ENCODE data around the gene GAB2.

GAB2 gene

GRCh38 chr11:78338702-78339101 is 78.9 kb downstream of the GAB2 start (continued):
- TF ChIP-seq, protein P1, sequence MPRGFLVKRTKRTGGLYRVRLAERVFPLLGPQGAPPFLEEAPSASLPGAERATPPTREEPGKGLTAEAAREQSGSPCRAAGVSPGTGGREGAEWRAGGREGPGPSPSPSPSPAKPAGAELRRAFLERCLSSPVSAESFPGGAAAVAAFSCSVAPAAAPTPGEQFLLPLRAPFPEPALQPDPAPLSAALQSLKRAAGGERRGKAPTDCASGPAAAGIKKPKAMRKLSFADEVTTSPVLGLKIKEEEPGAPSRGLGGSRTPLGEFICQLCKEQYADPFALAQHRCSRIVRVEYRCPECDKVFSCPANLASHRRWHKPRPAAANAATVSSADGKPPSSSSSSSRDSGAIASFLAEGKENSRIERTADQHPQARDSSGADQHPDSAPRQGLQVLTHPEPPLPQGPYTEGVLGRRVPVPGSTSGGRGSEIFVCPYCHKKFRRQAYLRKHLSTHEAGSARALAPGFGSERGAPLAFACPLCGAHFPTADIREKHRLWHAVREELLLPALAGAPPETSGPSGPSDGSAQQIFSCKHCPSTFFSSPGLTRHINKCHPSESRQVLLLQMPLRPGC (tag by site-specific recombination; IDR thresholded peaks at IDR 0.05), result no peak
- TF ChIP-seq KLF7 (tag by site-specific recombination; IDR thresholded peaks at IDR 0.05; ENCODE audit: borderline replicate concordance), result no peak

DNA sequence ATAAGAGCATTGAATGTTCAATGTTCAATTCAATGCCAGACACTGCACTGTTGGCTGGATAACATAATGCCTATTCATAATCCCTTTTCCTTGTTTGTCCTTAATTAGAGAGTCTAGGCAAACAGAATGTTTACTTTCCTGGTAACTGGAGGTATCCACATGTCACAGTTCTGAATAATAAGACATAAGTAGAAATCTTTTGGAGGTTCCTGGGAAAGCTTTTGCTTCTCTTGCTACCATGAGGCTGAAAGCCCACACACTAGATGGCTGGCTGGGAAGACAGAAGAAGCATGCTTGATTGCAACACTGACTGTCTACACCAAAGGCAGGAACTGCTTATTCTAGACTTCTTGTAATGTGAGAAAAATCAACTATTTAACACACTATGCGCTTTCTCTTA is 79.5 kb downstream of the GAB2 start:
- Histone ChIP-seq H3K9me3 (ENCODE audit: control insufficient read depth, insufficient read depth, low read depth, low read length) (no peaks in the 10 kb centered on the region), H3K4me1 (ENCODE audit: control insufficient read depth, insufficient read depth, low read length) (no peaks in the 10 kb centered on the region), H3K4me3 (ENCODE audit: low read depth, low read length) (no peak overlapping the region), H3K27ac (ENCODE audit: extremely low read depth, low read depth, low read length) (no peak overlapping the region), H3K36me3 (ENCODE audit: control insufficient read depth in 2 of 2, insufficient read depth in 1 of 2, low read length in 2 of 2) (no peaks in the 10 kb centered on the region)
- TF ChIP-seq ZNF555 (tag by site-specific recombination; conservative IDR thresholded peaks at IDR 0.05) (no peak), ZNF510 (tag by site-specific recombination; IDR thresholded peaks at IDR 0.05; ENCODE audit: insufficient replicate concordance) (no peak), ZNF645 (tag by site-specific recombination; IDR thresholded peaks at IDR 0.05) (no peak), ZFP69B (tag by site-specific recombination; IDR thresholded peaks at IDR 0.05) (no peak), KLF9 (tag by site-specific recombination; IDR thresholded peaks at IDR 0.05; ENCODE audit: low read depth) (no peak), TSHZ1 (tag by site-specific recombination; IDR thresholded peaks at IDR 0.05; ENCODE audit: borderline replicate concordance) (no peak), MYNN (tag by site-specific recombination; IDR thresholded peaks at IDR 0.05; ENCODE audit: borderline replicate concordance) (no peak), PRDM4 (tag by site-specific recombination; IDR thresholded peaks at IDR 0.05) (no peak), ZNF148 (tag by site-specific recombination; IDR thresholded peaks at IDR 0.05; ENCODE audit: borderline replicate concordance) (no peak), ZNF610 (tag by site-specific recombination; IDR thresholded peaks at IDR 0.05; ENCODE audit: borderline replicate concordance) (no peak)
- CTCF ChIA-PET, result interaction anchor here (0.6 kb wide), 1 partner anchor 1726 kb away, joined by 3 read pairs; no protein-coding TSS in a partner anchor
- POLR2A ChIA-PET, result no interaction called here
